Smooth muscle cell of the brain vasculature (primary cell): ENCODE results near the gene SLC37A1.

Experiments used
- DNase-seq: peaks from one replicate; pipeline ENCODE4 v3.0.0-alpha.2; 2012; ENCODE audit warnings: low read depth, low spot score

SLC37A1 gene

DNA sequence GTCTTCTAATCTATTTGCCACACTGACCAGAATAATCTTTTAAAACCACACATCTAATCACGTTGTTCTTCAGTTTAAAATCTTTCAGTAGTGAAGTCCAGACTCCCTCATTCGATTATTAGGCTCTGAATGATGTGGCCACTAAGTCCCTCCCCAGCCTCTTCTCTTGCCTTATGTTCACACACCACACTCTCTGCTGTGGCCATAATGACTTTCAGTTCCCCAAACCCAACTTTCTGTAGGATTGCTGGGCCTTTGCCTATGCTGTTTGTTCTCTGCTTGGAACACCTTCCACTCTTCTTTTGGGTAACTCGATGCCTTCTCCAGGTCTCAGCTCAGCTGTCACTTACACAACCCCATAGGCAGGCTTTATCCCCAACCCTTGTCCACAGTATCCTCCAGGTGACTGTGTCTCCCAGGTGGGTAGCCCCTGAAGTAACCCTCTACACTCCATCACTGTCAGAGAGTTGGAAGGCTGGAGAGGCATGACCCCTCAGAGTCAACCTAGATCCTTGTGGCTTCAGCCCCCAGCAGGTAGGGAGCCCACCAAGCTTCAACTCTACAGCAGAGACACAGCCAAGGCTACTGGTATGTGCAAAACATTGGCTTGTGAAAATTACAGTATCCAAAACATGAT lies 8.4 kb upstream of the SLC37A1 start:
- no peak for DNase-seq

DNA sequence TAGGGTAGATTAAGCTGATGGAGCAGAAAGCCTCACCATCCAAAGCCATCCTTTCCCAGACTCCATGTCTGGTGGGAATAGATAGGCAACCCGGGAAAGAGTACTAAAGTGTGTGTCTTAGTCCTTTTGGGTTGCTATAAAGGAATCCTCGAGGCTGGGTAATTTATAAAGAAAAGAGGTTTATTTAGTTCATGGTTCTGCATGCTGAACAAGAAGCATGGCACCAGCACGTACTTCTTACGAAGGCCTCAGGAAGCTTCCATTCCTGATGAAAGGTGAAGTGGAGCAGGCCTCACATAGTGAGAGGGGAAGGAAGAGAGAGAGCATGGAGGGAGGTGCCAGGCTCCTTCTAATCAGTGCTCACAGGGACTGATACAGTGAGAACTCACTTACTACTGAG lies 6.2 kb upstream of the SLC37A1 start:
- DNase-seq = no peak

DNA sequence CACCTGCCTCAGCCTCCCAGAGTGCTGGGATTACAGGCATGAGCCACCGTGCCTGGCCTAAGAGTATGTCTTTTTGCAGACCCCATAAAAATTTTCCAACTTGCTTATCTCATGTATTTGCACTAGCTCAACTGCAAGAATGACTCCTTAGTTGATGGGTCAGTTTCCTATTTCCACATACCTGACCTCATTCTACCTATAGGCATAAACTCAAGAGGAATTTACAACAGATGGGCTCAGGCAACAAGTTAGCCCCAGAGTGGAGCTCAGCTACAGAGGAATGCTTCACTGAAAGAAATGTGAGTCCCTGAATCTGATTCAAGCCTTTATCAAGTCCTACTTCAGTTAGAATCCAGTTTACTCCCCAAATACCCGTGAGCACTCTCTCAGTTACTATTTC lies 5.3 kb upstream of the SLC37A1 start:
- no peak for DNase-seq

DNA sequence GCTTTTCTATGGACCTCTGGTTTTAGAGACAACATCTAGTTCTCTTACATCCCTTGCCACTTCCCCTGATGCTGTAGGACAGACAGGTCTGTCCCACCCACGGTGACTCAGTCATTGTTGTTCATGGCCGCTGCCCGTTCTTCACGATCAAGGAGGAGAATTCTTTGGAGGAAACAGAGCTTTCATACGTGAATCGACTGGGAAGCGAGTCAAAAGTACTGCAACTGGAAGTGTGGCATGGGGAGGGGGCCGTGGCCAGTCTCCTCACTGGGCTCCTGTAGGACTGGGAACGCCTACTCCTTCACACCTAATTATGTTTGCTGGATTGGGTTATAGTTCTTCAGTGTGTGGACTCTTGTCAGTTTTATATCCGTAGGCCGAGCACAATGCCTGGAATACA lies 4.4 kb upstream of the SLC37A1 start:
- no peak for DNase-seq

DNA sequence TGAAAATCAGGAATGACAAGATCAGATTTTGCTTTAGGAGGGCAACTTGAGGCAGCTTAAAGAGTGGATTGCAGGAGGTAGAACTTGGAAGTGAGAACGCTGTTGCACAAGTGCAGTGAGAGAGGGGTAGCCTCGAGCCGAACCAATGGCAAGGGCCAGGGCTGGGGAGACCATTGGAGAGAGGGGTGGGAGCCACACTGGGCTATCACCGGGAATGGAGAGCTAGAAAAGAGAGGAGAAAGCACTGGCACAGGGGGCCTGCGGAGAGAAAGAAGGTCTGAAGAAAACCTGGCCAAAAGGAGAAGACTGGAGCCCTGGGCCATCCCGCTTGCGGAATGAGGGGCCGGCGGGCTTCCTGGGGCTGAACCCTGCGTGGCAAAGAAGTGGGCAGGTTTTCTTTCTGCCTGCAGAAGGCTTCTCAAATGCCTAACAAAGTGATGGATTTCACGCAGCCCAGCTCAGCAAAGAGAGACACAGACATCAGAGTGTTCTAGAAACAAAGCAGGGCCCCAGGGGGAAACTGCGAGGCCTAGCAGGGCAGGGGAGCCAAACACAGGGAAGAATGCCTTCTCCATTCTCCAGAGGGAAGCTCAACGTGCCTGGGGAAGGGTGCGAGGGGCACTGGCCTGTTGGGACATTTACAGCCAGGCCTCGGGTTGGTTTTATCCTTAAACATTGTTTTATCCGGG lies 1.2 kb upstream of the SLC37A1 start:
- DNase-seq = no peak

DNA sequence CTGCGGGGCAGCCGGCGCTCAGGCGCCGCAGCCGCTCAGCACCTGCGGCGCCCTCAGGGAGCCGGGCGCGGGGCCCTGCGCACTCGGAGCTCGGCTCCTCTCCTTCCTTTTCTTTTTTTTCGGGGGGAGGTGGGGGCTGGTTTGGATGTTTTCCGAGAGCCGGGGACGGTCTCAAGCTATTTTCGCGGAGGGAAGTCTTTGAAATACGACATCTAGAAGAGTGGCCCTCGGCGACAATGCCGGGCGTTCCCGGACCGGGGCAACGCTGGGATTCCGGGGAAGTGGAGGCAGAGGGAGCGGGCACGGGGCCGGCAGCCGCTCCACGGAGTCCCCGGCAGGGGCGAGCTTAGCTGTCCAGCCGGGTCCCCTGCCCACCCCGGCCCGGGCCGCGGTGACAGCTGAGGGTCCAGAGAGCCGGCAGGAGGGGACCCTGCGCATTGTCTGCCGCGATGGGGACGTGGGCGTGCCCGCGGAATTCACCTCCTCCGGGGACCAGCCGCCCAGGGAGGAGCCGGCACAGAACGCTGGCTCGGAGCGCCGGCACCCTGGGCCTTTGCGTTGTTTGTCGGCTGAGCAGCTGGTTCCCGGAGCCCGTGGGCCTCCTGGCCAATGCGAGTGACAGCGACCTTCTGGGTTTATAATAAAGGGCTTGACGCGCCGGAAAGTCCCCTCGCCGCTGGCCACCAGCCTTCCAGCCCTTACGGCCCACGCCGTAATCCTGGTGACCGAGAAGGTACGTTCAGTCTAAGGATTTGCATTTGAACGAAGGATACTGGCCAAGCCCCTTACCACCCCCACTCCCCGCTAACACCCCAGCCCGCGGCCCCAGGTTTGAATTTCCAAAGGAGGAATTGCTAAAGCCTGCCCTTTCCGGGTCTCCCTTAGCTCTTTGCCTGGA lies 582 bp downstream of the SLC37A1 start:
- DNase-seq = no peak

DNA sequence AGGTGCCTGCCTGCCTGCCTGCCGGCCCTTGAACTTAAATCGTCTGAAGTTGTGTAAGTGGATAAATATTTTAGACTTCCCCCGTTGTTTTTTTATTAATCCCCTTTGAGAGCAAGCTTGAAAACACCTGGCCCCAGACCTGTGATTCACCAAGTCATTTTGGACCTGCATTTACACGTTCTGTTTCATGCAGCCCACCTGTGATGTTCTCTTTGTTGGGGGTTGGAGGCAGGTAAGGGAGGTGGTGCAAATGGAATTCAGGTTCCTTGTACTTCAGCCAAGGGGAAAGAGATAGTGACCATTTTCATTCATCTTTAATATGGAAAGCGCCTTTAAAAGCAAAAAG lies 1.2 kb downstream of the SLC37A1 start:
- DNase-seq = no peak

DNA sequence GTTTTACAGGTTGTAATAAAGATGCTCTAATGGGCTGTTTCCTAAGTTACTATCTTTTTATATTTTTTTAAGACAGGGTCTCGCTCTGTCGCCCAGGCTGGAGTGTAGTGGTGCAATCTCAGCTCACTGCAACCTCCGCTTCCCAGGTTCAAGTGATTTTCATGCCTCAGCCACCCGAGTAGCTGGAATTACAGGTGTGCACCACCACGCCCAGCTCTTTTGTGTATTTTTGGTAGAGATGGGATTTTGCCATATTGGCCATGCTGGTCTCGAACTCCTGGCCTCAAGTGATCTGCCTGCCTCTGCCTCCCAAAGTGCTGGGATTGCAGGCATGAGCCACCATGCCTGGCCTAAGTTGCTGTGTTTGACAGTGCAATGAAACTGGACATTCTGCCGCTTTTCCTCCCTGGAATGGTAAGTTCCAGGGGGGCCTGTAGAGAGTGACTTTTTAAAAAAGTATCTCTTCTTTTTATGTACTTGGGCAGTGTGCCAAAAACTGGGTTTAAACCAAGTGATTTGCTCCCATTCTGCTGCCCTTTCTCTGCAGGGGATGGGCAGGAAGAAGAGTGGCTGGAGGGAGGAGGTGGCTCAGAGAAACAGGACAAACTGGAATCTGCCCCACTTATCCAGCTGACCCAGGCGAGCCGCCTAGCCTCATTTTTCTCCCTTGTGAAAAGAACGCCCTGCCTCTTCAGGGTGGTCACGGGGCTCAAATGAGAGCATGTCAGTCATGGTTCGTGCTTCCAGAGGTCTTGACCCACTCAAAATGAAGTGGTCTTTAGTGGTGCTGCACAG lies 2.3 kb downstream of the SLC37A1 start:
- no peak for DNase-seq

DNA sequence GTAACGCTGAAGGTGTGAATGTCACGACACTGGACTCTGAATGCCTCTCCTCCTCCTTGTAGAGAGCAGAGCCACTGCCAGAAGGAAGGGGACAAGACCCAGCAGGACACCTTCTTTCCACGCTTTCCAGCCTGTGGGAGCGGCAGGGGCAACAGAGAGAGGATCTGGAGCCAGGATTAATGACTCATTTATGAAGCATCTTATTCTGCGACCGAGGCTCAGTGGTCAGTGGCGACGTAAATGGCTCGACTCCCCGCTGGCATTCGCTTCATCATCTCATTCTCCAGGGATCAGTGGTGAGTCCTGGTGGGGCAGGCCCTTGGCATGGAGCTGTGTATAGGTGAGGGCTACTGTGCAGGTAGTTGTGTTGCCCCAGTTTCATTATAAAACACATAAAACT lies 4.6 kb downstream of the SLC37A1 start:
- DNase-seq = peak; percentile 66

DNA sequence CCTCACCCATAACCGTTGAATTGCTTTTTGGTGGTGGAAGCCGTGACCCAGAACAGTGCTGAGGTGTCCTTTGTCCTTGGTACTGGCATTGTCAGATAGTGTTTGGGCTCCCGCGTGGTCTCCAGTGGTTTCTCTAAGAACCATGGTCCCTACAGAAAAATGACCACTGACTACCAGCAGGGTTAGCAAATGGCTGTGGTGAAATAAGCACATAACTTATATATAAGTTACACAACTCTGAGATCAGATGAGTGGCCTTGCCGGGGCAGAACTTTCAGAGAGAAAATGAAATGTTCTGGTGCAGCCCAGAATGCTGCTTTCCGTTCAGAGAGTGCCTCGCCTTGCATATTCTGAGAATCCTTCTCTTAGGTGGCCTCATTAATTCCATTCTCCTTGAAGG lies 5.0 kb downstream of the SLC37A1 start:
- no peak for DNase-seq

DNA sequence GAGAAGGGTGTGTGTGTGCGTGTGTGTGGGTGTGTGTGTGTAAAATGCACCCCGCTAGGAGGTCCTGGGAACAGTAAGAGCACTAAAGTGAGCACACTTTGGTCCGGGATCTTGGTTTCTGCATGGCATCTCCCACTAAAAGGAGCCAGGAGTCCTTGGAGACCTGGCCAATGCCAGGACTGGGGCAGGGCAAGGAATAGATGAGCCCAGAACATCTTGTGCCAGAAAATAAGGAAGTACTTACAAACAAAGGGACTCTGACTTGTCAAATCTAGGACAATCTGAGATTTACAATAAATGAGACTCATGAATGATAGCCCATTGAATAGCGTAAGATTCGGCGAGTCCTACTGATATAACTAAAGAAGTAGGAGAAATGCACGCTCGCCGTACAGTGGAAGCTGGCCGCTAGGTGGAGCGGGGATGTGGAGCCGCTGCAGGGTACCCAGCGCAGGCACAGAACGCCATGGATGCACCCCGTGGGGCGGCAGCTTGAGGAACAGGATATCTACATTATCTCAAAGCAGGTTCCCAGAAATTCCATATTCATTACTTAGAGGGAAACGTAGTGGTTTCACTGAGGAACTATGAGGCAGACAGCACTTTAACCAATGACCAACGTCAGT lies 7.1 kb downstream of the SLC37A1 start:
- DNase-seq = no peak

DNA sequence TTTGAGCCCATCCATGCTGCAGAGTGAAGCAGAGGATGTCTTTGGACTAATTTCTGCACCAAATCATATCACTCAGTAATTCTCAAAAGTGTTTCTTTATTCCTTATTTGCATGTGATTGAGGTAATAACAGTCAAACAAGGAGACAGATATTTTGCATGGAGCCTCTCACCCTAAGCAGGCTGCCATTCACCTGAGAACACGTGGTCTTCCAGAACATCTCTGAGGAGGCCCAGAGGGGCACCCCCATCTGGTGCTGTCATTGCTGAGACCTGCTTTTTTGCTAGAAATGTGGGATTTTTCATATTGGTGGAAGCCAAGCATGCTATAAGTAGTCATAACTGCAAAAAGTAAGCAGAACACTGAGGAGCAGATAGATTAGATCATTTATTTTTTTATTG lies 7.7 kb downstream of the SLC37A1 start:
- DNase-seq = no peak

DNA sequence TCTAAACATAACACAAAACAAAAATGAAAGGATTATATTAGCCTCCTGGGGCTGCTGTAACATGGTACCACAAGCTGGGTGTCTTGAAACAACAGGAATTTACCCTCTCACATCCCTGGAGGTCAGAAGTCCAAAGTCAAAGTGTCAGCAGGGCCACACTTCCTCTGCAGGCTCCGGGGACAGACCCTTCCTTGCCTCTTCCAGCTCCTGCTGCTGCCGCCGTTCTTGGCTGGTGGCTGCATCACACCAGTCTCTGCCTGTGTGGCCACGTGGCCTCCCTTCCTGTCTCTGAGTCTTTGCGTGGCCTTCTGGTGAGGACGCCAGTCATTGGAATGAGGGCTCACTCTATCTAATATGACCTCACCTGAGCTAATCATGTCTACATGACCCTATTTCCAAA lies 8.2 kb downstream of the SLC37A1 start:
- DNase-seq = no peak

DNA sequence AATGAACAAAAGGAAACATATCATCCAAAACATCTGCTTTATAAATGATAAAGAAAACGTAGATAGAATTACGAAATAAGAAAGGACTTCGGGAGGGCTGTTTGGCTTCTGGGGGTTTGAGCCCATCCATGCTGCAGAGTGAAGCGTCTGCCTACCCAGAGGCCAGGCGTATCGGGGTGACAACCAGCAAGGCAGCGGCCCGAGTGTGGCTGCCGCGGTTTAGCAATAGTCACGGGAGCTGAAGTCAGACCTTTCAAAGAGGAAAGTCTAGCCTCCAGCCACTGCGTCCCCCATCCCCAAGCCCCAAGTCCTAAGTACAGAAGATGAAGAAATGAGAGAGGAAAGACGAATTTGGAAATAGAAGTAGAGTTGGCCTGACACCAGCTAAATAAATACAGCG lies 8.6 kb downstream of the SLC37A1 start:
- DNase-seq = no peak

DNA sequence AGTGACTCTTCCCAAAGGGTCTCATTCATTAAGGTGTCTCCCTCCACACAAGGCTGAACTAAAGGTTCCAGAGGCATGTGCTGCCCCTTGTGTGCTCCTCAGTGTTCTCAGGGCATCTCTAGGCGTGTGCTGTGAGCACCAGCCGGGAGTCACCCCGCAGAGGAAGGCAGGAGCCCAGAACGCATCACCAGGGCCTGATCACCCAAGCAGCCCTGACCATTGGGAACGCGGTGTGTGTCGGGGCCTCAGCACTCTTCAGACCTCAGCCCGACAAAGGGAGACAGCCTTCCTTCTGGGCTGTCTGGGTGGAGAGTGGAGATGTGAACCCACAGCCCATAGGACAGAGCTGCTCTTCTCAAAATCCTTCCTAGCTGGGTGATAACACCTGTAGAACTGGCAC lies 9.1 kb downstream of the SLC37A1 start:
- no peak for DNase-seq

DNA sequence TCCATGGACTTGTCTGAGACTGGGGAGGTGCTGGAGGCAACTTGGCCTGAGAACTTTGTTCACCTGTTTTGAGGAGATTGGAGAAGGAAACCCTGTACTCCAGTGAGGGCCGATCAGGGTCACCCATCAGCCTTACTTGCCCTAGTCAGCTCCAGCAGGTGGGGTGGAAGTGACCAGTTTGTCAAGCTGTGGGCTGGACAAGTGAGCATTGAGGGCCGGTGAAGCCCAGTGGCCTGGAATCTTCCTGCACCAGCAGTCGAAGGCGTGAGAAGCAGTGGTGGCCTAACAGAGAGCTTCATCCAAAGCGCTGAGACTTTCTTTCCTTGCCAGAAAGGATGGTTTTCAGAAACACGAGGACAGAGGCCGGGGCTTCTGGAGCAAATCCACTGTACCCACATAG lies 9.6 kb downstream of the SLC37A1 start:
- no peak for DNase-seq

DNA sequence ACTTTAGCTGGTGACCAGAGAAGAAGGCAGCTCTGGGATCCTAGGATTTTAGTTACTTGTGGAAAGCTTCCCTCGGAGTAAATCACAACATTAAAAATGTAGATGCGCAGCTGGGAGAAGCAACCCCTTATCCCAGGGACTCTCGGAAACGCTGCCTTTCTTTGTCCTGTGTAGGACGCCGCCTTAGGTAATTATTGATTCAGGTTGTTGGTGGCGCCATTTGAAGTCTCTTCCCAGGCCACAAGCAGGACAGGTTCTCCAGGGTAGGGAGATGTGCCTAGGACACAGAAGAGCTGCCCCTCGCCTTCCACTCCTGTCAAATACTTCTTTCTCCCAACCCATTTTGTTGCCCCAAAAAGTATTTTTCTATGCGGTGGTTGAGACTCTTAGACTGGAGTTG lies 10.3 kb downstream of the SLC37A1 start:
- no peak for DNase-seq

DNA sequence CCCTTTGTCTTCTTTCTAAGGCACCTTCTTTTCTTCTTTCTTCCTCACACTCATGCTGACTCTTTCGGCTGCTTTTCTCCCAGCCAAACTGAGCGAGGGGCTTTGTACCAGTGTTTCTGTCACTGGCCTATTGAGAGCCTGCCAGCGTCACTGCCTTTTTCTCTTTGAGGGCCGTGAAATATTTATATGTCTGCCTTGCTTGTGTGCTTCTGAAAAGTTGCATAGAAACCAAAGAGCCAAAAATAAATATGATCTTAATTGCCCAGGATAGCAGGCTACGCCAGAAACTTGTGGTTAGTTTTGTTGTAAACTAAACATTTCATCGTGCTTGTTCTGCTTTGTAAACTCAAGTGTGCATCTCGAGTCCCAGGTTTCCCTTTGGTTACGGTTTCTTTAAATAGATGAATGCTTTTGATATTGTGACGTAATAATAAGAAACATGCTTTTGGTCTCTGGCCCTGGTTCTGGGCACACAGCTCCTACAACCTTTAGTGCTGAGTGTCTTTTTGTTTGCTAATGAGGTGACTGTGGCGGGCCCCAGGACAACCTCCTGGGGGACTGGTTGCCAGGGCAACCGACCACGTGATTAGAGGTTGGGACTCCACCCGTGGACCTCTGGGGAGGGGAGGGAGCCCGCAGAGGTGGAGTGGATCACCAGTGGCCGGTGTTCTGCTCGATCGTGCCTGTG lies 10.8 kb downstream of the SLC37A1 start:
- DNase-seq = no peak

DNA sequence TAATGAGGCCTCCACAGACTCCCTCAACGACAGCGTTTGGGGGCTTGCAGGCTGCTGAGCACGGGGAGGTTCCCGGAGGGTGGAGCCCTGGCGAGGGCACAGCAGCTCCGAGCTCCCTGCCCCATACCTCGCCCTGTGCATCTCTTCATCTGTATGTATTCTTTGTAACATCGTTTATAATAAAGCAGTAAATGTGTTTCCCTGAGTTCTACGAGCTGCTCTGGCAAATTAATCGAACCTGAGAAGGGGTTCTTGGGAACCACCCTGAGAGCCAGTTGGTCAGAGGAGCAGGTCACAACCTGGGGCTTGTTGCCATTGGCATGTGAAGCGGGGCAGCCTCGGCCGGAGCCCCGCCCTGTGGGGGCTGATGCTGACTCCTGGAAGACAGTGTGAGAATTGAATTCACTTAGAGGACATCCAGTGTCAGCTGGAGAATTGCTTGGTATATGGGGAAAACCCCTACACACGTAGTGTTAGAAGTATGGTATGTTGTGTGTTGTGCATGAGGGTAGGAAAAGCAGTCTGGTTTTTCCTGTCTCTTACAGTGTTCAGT lies 11.5 kb downstream of the SLC37A1 start:
- DNase-seq = no peak

DNA sequence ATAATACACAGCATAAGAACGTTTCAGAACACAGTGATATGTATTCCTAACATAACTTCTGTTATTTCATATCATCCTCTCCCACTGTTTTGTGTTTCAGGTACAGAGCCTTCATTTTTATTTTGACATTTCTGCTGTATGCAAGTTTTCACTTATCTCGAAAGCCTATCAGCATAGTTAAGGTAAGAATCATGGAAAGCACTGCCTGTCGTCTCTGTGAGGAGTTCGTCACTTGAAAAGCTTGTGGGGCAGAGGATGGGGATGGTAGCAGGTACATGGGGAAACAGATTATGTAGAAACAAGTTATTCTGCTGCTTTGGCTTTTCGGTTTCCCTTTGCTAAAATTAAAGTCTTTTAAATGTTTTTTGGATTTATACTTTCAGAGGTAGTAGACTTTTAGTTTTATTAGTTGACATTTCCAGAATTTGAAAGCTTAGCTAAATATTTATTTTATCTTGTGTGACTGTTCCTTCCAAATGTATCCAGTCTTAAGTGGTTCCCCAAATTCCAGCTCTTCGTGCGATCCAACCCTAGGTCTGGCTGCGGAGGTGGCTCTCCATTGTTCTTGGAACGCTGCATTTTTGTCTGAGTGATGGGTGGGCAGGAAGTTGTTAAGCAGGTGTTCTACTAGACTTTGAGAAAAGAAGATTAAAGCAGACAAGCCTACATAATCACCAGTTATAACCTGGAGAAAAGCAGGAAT lies 12.2 kb downstream of the SLC37A1 start:
- DNase-seq = no peak
